Measurements from ENCODE around the gene RHEB.

RHEB gene

DNA sequence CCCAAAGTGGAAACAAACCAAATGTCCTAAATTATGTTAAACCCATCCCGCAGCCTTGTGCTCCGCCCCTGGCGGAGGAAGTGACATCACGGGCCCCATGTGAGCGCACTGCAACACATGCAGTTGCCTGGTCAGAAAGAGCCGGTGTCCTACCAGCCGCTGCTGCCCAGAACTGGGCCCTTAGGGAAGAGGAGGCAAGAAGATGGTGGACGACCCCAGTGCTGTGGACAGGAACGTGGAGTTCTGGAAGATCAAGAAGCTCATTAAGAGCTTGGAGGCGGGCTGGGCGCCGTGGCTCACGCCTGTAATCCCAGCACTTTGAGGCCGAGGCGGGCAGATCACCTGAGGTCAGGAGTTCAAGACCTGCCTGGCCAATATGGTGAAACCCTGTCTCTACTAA, 18.0 kb downstream of the RHEB start:
- DNase-seq: no peak

DNA sequence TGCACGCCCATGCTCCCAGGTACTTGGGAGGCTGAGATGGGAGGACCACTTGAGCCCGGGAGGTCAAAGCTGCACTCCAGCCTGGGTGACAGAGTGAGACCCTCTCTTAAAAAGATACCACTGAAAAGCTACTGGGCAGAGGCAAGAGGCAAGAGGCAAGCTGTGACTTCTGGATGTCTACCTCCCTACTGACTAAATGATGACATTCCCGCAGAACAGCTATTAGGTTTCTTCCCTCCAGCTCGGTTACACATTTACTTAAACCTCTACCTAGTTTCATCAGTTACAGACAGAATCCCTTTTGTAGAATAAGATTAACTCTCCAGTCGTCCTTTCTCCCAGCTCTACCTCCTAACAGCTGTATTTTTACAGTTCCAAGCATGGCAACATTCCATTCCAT, 21.2 kb downstream of the RHEB start:
- DNase-seq: no peak

DNA sequence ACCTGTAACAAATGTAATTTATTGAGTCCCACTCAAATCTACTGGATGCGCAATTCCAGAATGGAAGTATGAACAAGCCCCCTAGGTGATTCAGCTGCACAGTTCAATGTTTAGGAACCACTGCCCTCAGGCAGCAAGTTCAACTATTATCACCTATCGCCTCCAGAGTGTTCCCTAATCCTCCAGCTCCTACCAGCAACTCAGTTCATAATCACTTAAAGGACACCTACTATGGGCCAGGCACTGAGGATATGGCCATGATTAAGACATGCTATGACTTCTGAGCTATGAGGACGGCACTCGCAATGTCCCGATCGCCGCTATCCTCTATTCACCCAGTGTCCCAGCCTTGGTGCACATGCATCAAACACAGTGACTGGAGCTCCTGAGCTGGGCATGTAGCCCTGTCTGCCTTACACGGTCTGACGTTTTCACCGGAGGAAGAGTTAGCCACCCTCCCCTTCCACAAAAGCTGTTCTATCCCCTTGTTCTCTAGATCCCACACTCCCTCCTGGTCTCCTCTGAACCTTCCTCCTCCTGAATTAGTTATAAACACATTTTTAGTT, 22.3 kb downstream of the RHEB start:
- no peak for DNase-seq

DNA sequence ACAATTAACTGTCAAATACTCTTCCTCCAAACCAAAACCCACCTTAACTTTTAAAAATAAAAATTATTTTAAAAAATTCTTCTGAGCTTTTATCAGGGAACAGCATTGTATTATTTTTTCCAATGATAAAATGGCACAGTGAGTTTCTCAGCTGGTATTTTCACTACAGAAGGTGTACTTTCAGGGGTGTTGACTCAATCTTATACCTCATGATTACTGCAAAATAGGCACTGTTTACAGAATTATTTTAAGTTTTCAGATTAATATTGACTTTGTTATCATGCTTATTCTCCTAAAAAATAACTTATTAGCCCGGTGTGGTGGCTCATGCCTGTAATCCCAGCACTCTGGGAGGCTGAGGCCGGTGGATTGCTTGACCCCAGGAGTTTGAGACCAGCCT, 24.3 kb downstream of the RHEB start:
- DNase-seq: no peak

DNA sequence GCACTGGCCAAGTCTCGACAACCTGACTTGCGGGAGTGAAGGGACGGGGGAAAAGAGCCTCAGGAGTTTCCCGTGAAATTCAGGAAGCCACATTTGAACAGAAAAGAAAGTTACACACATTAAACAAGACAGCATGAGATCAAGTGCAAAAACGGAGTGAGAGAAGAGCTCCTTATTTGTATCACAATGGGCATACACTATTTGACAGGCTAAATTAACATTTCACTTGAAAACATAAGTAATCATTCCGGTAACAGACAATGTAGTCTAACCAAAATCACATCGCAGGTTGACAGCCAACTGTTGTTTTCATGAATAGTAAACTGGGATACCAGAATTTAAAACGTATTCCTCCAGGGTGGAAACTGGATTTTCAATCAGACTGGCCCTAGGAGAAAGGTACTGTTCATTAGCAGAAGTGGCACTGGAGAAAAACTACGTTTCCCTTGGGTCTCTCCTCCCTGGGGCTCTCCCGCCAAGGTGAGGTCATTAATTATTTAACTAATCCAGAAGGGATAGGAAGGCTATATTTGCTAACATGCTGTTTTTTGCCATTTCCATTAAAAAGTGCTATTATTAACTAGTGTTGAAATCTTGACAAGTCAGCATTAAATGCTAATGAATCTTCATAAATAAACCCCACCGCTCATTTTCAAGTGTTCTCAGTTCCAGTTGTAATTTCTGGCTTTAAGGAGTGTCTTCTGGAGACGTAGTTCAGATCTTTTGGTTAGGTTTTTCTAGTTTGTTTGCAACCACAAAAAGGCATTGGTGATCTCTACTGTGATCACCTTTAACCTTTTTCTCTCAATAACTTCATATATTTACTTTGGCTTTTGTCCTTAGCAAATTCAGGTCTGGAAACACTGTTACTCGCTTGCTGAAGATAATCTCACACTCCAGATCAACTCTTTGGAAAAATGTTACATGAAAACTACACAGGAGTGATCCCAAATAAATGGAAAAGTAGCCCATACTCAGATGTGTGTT, 25.1 kb downstream of the RHEB start:
- DNase-seq: no peak

DNA sequence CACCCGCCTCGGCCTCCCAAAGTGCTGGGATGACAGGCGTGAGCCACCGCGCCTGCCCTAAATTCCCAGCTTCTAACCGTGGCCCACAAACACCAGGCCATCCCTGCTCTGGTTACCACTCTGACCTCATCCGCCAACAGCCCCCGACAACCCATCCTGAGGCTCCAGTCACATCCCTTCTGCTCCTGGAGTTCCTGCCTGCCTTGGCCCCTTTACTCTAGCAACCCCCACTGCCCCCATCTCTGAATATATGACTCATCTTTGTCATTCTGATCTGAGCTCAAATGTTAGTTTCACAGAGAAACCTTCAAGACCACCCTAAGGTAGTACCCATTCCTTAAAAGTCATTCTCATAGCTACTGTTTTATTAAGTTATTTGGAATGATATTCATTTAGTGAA, 26.6 kb downstream of the RHEB start:
- no peak for DNase-seq

DNA sequence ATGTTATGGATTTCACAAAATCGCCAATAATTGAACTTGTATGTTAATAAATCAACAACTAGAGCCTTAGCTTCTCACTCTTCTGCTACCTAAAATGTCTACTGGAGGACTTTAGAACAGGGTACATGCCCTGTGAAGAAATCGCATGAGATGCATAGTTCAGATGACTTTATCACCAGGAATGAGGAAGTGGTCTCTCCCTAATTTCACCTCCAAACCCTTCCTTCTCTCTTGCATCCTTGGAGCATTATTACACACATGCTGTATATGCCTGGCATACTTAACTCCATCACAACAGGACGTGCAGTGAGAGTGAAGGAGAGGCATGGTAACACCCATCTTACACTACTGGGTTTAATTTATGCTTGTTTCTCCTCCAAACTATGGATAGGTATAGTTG, 27.8 kb downstream of the RHEB start:
- DNase-seq: no peak

DNA sequence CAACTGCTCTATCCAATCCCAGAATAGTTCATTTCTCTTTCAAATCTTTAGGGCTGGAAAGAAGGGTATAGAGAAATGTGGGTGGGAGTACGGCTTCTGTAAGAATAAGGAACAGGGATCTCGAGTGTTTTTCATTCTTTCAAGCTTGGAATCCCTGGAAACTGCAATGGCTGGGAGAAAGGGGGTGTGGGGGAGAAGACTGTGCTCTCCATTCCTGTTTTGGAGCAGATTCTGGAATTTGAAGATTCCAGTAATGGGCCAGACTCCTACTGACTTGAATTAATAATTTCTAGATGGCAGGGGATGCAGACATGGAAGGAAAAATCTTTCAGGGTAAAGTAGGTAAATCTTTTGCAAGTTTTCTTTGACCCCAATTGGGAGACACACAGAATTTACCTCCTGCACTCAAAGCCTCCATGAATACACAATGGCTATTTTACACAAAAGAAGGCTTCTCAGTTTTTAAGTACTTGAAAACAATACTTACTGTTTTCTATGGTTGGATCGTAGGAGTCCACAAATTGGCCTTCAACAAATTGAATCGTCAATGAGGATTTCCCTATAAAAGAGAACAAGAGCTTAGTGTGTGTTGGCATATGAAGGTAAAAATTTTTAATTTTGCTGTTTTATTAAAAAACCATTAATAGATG, 29.1 kb downstream of the RHEB start:
- no peak for DNase-seq

DNA sequence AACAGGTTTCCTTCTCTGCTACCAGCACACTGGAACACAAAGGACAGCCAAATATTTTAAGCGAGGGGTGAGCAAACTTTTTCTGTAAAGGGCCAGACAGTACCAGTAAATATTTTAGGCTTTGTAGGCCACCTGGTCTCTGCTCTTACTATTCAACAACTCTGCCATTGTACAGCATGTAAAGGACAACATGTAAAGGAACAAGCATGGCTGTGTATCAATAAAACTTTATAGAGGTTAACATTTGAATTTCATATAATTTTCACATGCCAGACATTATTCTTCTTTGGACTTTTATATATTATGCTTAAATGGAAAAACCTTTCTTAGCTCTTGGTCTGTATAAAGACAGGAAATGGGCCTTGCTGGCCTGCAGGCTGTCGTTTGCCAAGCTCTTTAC, 30.2 kb downstream of the RHEB start:
- no peak for DNase-seq

DNA sequence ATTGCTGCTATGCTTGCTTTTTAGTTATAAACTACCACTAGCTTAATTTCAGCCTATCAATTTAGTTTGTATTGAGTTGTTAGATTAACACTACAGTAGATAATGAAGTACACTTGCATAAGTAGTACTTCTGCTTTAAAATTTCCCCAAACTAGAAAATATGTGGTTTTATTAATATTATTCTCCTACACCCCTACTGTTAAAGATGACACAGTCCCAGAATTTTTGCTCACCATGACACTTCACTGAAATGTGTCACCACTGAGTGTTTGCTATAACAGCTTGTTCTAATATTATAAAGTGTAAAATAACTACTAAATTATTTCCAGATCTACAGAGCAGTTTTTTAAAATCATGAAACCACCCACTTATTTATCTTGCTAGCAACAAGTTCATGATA, 31.6 kb downstream of the RHEB start:
- DNase-seq: no peak

DNA sequence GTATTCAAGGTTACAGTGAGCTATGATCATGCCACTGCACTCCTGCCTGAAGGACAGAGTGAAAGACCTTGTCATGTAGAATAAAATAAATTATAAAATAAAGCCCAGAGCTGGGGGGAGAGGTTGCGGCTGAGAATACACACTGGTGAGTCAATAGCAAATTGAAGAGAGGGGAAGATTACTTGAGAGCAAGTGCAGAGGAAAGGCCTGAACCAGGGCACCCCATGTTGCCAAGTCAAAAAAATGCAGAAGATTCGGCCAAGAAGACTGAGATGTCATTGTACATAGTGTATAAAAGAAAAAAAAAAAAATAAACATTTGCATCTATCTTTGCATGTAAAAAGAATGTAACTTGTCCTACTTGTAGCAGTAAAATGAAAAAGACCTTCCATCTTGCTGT, 32.5 kb downstream of the RHEB start:
- DNase-seq: no peak

DNA sequence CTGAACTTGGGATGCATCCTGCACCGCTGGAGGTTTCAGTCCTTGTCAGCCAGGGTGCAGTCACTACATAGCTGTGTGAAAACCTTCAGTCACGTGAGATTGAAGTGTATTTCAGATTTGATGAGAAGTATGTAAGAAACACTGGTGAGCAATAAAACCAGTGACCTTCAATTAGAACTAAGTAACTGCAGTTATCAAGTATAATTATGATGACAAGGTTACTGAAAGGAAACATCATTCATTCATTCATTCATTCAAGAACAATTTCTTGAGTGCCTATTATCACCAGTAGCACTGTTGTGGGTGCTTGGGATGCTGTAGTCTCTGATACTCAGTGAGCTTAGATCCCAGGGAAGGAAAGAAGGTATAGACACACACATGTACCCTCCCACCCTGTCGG, 33.6 kb downstream of the RHEB start:
- DNase-seq: no peak

DNA sequence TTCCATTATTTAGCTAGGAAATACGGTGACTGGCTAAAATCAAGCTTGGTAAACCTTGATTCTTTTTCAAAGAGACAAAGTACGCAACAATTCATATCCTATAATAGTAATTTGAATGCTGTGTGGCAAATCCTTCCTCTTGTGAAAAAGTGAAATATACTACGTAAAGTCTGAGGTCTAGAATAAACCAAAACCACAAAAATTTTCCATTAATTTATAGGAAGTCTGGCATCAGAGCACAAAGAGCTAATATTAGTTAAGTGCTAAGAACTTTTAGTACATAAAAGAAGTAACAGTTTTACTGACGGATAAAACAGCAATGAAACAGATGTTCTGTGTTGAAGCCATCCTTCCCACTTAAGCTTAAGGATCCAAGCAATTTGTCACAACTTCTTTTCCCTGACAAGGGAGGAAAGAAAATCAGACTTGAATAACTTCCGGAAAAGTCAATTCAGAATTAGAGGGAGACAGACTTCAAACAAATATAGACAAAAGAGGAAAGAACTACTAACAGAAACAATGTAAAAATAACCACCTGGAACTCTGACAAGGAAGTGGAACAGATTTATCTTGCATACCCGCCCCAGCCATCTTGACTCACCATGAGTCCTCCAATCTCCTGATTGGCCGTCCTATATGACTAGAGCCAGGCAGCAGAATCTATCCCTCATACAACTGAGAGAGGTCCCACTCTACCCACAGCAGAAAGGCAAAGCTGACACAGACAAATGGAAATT, 34.6 kb downstream of the RHEB start:
- DNase-seq: peak in 1 of 2 donors; percentile 25

DNA sequence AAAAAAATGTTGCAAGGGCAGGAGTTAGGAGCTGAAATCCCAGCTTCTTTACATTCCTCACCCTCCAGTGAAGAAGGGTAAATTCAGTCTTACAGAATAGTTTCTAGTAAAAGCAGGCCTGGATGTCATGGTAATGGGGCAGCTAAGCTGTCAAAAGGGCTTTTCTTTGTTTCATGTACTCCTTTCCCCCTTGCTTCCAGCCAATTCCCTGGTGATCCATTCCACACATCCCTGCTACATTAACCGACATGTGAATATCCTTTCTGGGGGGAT, 36.0 kb downstream of the RHEB start:
- no peak for DNase-seq

DNA sequence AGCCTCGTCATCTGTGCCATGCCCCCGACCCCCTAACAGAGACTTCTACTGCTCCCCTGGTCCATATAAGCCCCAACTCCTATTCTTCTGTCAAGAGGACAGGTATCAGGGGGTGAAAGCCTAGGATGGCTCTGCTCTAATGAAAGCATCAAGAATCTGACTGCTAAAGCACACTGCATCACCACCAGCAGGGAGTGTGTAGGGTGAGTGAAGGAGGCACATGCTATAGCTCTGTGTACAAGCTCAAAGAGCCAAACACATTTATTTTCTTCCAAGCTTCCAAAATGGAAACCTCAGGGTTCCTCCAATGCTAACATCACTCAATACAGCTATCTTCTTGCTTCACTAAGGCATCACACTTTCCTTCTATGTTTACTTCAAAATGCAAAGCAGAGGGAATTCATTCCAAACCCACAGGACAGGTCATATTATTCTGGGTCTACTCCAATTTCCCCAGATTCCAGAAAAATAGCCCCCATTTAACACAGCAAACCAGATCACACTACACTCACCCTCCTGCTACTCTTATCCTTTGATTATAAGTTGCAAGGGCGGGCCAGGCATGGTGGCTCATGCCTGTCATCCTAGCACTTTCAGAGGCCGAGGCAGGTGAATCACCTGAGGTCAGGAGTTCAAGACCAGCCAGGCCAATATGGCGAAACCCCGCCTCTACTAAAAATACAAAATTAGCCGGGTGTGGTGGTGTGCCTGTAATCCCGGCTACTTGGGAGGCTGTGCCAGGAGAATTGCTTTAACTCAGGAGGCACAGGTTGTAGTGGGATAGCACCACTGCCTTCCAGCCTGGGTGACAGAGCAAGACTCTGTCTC, 36.6 kb downstream of the RHEB start:
- no peak for DNase-seq

DNA sequence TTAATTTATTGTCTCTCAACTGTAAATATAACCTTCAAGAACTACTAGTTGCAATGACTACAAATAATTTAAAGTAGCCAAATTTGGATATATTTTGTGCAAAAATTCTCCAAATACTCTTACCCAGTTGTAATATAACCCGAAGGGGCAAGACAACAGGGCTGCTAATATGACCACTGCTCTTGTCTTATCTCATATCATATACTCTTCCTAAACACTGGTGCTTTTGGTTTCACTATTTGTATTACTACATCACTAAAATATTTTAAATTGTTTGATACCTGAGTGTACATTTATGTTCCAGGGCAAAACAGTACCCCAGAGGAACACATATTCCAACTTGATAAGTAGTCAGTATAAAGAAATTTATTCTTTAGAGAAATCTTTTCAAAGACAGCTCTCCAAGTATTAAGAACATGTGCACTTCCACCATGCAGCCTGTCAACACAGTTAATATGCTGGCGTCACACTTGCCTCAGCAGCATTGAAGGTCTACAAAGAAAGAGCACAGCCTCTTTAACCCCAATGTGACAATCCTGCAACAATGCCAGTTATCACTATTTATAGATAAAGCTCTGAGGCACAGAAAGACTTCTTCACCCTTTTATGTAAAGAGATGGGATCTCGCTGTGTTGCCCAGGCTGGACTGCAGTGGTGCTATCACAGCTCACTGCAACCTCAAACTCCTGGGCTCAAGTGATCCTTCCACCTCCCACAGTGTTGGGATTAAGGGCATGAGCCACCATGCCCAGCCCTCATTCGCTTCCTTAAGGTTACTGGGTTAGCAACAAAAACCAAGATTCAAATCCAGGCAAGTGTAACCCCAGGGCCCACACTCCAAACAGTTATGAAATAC, 37.8 kb downstream of the RHEB start:
- DNase-seq: no peak

DNA sequence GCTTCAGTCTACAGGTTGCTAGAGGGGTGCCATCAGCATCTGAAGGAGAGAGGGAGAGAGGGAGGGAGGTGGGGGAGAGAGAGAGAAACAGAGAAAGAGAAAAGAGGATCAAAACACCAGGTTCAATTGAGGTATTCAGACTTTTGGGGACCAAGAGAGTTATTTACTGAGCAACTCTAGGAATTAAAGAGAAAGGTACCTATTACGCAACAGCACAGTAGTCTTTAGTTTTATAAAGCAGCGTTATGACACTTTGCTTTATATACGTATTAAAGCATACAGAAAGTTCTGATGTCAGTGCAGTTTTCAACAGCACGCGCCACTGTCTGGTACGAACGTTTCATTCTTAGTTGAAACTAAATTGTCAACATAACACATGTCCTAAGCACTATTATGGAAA, 41.8 kb downstream of the RHEB start:
- no peak for DNase-seq

DNA sequence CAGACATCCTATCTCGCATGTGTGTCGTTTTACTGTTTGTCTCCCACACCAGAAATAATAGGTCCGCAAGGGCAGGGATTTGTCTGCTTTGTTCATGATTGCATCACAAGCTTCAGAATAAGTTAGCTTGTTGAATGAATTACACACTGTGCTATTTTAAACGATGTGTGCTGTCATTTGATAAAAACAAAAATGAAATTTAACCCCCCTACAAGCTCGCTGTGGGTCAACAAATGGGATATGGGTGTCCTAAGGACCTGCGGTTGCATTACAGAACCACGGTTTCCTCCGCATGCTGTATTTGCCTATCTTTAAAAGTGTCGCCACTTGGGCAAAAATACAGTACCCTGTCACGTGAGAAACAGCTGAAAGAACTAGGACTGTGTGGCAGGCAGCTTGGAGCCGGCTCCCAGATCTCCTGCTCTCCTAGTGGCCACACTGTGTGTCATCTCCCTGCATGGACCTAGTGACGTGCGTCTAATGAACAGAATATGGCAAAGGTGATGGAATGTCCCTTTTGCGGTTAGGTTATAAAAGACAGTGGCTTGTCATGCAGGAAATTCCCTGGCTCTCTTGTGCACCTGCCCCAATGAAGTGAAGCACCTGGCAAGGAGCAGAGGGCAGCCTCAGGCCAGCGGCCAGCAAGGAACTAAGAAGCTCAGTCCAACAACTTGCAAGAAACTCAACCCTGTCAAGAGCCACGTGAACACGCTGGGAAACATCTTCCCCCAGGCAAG, 46.9 kb downstream of the RHEB start:
- no peak for DNase-seq

DNA sequence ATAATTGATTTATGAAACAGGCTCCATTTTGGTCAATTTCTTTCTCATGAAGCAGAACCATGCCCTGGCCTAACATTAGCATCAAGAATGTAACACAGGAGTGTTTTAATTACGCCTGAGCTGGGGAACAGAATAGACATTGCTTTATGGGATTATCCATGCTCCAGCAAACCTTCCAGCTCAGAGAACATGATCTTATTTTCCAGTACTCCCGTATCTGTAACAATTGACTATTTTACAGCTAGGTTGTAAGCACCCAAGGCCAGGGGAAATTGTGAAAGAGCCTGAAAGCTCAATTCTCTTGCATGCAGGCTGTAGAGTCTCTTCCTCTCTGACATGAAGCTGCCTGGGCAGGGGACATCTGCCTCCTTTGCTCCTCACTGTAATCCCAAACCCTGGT, 49.0 kb downstream of the RHEB start:
- no peak for DNase-seq

DNA sequence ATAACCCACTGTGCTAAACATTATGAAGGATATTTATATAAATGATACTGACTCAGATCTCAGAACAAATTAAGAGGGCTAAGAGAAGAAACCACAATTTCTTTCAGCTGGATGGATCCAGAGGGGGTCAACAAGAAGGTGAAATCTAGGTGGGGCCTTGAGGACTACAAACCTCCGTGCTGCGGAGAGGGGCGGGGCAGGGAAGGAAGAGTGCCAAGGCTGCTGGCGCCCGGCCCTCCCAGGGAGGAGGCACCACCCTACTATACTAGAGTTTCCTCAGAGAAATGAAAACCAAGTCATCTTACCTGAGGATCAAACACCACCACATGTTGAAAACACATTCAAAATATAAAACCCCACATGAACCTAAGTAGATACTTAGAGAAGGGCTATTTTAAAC, 50.4 kb downstream of the RHEB start:
- DNase-seq: no peak
